ENCODE results near the gene STEAP3.

STEAP3 gene

DNA sequence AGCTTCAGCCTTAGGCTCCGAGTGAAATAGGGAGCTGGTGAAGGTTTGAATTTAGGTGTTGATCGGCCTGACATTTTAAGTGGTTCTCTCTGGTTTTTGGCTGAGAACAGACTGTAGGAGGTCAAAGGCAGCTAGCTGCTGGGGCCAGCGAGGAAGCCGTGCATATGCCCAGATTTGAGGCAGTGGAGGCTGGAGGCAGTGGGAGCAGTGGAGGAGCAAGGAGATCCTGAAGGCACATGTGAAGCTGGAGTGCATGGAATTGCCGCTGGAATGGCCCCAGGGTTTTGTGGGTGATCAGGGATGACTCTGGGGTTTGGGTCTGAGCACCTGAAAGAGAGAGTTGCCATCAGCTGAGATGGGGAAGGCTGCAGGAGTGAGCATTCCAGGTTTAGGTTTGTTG, 25.1 kb downstream of the STEAP3 start:
- Histone ChIP-seq H3K27me3 (no peaks in the 10 kb centered on the region), H3K9me3 (no peaks in the 10 kb centered on the region), H3K36me3 (no peaks in the 10 kb centered on the region), H3K4me1 (no peaks in the 10 kb centered on the region), H3K4me3 (ENCODE audit: low read depth, low read length) (no peak overlapping the region)
- TF ChIP-seq CTCF (IDR thresholded peaks at IDR 0.05; ENCODE audit: low read depth, low read length), result no peak
- DNase-seq, result no peak

DNA sequence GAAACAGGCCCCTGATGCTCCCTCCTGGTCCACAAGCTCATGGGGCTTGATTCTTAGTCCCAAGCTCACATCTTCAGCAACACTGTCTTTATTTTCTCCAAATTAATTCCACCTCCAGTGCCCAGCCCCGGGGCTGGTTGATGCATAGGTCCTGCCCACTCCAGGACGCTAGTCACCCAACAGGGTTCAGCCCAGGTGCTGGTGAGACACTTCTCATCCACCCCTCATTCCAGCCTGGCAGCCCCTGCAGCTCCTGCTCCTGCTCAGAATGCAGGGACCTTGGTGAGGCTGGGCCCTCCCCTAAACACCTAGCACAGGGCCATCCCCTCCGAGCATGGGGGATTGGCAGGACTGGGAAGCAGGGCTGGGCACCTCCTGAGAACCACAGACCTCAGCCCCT, 25.7 kb downstream of the STEAP3 start:
- DNase-seq, result no peak
- H3K4me1 ChIP-seq, result no peaks in the 10 kb centered on the region
- no peaks in the 10 kb centered on the region for H3K36me3 ChIP-seq

DNA sequence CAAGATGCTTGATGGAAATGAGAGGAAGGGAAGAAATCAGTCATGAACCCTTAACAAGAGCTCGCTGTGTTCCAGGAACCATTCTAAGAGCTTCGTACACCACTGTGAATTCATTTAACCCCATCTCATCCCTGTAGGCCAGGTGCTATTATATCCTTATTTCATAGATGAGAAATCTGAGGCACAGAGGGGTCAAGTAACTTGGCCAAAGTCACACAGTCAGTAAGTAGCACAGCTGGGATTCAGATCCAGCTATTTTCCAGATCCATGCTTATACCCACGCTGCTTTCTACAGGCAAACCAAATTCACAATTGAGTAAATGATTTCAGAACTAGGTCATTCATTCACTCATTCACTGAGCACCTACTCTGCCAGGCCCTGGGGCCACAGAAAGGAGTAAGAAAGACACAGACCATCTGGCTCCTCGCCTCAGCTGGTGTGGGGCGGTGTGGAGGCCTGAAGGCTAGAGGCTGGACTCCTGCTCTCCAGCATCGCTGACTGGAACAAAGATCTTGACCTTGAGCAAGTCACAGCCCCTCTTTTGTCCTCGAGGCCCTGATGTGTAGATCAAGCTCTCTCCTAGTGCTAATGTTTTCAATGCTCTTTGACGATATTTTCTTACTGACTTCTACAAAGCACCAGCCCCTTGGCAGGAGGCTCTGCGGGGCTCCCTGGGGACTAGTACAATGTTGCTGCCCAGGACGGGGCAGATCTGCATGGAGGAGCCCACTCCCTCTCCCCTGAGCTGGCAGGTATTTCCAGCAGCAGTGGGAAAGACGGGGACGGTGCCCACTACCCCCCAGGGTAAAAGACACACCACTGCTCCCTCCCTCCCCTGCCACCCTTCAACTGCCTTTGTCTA, 26.5 kb downstream of the STEAP3 start:
- no peaks in the 10 kb centered on the region for H3K36me3 ChIP-seq

More for the DNA sequence above, 25.7 kb downstream of the STEAP3 start:
- no peak for TF ChIP-seq CTCF (IDR thresholded peaks at IDR 0.05; ENCODE audit: low read depth, low read length)
- Histone ChIP-seq H3K9me3 (no peaks in the 10 kb centered on the region), H3K27me3 (no peaks in the 10 kb centered on the region), H3K4me3 (ENCODE audit: low read depth, low read length) (no peak overlapping the region)

GRCh38 chr2:119250718-119251290, 27.2 kb downstream of the STEAP3 start:
- Histone ChIP-seq H3K9me3 (no peaks in the 10 kb centered on the region), H3K4me1 (no peaks in the 10 kb centered on the region), H3K27me3 (no peaks in the 10 kb centered on the region), H3K36me3 (no peaks in the 10 kb centered on the region), H3K4me3 (ENCODE audit: low read depth, low read length) (no peak overlapping the region)
- no peak for TF ChIP-seq CTCF (IDR thresholded peaks at IDR 0.05; ENCODE audit: low read depth, low read length)
- DNase-seq, result no peak

More for the DNA sequence above, 26.5 kb downstream of the STEAP3 start:
- Histone ChIP-seq H3K4me3 (ENCODE audit: low read depth, low read length) (no peak overlapping the region), H3K9me3 (no peaks in the 10 kb centered on the region), H3K27me3 (no peaks in the 10 kb centered on the region), H3K4me1 (no peaks in the 10 kb centered on the region)
- peak; percentile 19 for DNase-seq
- no peak for TF ChIP-seq CTCF (IDR thresholded peaks at IDR 0.05; ENCODE audit: low read depth, low read length)

DNA sequence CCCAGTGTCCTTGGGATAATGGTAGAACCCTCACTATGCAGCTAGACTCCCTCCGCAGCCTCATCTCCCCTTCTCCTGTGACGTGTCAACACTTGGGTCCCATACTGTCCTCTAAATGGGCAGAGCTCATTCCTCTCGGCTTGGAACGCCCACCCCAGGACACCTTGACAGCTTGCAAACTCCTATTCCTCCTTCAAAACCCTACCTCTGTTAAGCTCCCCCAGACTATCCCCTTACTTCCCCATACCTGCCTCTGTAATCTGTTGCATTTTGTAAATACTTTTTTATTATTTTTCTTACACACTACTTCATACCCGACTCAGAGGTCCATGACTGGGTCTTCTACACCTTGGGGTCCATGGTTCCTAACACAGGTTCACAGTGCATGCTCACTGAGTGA, 28.0 kb downstream of the STEAP3 start:
- no peaks in the 10 kb centered on the region for H3K27me3 ChIP-seq
- H3K4me3 ChIP-seq (ENCODE audit: low read depth, low read length), result no peak overlapping the region
- no peak for DNase-seq
- H3K4me1 ChIP-seq, result peaks cover under 1% of the 10 kb centered on the region
- no peak for TF ChIP-seq CTCF (IDR thresholded peaks at IDR 0.05; ENCODE audit: low read depth, low read length)
- no peaks in the 10 kb centered on the region for H3K36me3 ChIP-seq
- H3K9me3 ChIP-seq, result no peaks in the 10 kb centered on the region
